Measurements from ENCODE around the gene ZNF181. TPM values are rescaled to one million over a fixed set of nuclear protein-coding genes. Genes with fewer than 3 reads are reported as not detected.

The ZNF181 gene
- 7.6 to 11.7 TPM (median 11.1 TPM) in 5 replicates for total RNA-seq (2022; extraction: Qiagen RNA extraction; ENCODE audit: low read depth)

DNA sequence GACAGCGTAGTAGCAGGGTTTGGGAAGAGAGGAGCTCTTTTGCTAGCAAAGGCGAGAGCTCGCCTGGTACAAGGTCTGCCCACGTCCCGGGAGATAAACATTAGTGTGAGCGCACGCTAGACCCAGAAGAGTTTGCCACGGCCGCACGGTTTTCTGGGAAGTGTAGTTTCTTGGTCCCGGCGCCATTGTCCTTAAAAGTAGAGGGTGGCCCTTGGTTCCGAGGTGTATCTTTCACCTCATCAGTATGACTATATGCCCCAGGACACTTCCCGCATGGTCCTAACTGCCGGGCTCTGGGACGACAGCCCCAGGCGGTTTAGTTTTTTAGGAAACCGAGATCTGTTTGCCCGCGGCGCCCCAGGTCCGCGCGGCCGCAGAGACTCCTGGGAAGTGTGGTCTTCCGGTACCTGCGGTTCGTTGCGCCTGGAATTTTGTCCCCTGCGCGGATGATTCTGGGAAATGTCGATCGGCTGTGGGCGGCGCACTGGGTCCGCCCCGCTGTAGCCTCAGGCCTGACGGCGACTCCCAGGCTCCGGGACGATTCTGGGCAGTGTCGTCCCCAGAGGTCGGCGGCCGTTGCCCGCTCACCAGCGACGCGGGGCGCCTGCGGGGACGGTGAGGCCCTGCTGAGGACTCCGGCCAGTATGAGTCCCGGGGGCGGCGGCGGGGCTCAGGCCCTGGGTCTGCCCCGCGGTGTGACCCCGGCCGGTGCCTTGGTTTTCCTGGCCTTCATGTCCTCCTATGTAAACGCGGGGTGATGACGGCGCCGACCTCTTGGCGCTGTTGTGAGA is at the start of gene ZNF181:
Gene ZNF181 (plus strand): TSS at position 498 of the 791 bp plus-strand sequence. CDS start 795 bp downstream, outside the sequence.

DNA sequence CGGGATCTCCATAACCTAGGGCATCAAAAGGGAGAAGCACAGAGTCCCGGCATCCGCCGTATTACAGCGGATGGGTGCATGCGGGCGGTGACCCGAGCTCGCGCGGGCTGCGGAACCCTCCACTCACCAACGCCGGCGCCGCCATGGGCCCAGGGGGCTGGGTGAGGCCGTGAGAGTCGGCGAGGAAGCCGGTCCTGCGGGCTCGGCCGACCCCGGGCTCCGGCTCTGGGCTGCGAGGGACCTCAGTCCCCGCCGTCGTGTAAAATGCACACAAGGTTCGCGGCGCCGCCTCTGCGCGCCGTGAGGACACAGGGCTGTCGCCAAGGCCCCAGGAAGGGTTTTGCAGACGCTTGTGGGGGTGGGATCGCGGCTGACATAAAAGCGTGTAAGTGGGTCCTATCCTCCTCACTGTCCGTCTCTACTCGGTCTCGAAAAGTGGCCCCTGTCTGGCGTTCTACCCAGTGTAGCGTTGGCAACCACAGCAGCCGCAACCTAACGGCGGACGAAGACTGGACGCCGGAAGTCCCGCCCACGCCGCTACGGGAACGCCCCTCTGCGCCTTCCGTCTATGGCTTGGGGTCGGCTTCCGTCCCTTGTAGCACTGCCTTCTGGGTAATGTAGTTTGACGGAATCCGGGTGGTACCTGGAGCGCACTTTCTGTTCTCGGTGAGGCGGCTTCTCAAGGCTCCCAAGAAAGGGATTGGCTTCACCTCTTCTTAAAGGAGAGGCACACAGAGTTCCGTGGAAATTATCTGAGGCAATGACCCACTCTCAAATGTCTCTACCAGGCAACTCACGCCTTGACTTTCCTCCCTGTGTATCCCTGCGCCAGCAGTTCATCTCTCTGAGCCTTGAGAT is 38.9 kb downstream of the ZNF181 start, which contains the start of gene ZNF599:
Gene ZNF599 (minus strand): TSS at position 519 of the 858 bp plus-strand sequence. CDS start 374 bp downstream, at position 145.

Other genes with a start within 250 kb of the ZNF181 start
- 0.09 to 0.31 TPM (median 0.13 TPM) in 3 of 5 replicates, not detected in the others for gene SCGB2B2, start 57.1 kb upstream of the ZNF181 start, total RNA-seq (2022; extraction: Qiagen RNA extraction; ENCODE audit: low read depth)
- gene ZNF302, start 56.6 kb upstream of the ZNF181 start, total RNA-seq (2022; extraction: Qiagen RNA extraction; ENCODE audit: low read depth): 14.8 to 19.7 TPM (median 16.2 TPM) in 5 replicates
- gene ZNF599, start 39.0 kb downstream of the ZNF181 start, total RNA-seq (2022; extraction: Qiagen RNA extraction; ENCODE audit: low read depth): 2.1 to 3.4 TPM (median 2.4 TPM) in 5 replicates
- 5.0 to 5.9 TPM (median 5.2 TPM) in 5 replicates for gene ZNF30, start 192.7 kb downstream of the ZNF181 start, total RNA-seq (2022; extraction: Qiagen RNA extraction; ENCODE audit: low read depth)
- gene ZNF792, start 230.0 kb downstream of the ZNF181 start, total RNA-seq (2022; extraction: Qiagen RNA extraction; ENCODE audit: low read depth): 1.4 to 2.1 TPM (median 1.9 TPM) in 5 replicates